ENCODE measurements around the gene KRTAP26-1. TPM values are rescaled to one million over a fixed set of nuclear protein-coding genes. Genes with fewer than 3 reads are reported as not detected.

Gene KRTAP26-1, protein sequence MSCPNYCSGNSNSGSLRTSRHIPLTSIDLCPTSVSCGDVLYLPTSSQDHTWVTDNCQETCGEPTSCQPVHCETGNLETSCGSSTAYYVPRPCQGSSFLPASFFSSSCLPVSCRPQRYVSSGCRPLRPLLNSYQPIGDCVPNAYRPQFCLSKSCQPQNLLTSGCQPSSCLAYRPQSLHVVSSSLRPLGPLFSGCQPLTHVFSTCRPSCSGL
- not detected for total RNA-seq

DNA sequence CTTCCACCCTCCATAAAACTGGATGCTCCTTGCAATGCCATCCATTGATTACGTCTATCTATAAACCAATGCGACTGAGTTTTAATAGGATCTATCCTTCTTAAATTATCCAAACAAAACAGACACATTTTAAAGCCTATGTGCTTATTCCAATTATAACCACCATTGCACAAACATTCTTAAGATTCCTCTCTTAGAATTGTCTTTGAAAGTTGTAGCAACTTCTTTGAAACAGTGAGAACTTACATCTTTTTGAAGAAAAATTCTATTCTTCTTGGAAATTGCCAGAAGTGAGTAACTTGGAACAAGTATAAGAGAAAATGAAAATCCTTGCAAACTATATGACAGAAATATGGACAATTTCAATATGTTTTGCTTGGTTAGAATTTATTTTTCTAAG, at the start of gene KRTAP26-1:
KRTAP26-1 (minus strand) TSS at position 101 of the 400 bp plus-strand sequence. CDS start 280 bp downstream, outside the sequence.

DNA sequence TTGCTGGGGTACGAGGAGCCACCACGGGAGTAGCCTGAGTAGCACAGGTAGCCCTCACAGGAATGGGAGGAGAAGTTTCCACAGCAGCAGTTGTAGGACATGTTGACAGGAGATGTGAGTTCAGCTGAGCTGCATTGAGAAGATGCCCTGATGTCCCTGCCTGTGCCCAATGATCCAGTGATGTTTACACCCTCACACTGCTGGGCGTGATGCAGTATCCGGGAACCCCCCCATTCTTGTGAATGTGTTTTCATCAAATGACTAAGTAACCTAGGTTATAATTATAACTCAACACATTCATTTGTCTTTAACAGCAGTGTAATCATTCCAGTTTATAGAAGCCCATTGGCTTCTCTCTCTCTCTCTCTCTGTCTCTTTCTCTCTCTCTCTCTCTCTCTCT, 28.4 kb upstream of the KRTAP26-1 start, which contains the start of gene KRTAP23-1:
KRTAP23-1 (minus strand) TSS at position 101 of the 400 bp plus-strand sequence; CDS start at position 101, 0 bp downstream.

DNA sequence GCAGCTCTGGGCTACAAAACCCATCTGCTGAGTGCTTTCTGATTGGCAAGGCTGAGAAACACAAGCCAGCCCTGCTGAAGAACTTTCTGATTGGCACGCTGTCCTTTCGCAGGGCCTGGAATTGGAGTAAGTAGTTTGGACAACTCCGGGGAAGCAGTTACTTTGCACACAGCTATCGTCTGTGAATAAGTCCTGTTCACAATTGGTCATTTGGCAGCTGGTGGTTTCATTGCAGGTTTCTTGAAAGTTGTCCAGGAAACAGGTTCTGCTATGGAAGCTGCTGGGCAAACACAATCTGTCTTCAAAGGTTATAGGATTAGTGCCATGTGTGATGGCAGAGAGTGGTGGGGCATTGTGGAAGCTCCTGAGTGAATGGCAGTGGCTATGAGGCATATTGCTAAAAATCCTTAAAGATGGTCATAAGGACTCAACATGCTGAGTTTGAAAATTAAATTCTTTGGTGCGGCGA, 17.2 kb upstream of the KRTAP26-1 start, which contains the start of gene KRTAP27-1:
KRTAP27-1 (minus strand) TSS at position 419 of the 469 bp plus-strand sequence; CDS start at position 393, 26 bp downstream.

DNA sequence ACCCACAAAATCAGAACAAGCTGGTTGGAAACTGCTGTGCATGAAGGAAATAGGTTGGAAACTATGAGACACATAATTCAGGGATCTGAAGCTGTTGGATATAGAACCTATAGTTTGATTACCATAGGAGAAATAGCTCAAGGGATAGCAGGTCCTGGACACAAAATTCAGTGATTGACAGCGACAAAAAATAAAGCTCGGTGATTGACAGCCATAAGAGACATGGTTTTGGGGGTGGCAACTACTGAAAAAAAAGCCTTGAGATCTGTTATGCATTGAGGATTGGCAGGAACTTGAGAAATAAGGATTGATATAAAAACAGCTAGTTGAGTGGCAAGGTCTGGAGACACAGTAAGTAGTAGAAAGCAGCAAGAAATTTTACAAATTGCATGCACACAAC, 30.9 kb downstream of the KRTAP26-1 start, which contains the start of gene KRTAP25-1:
KRTAP25-1 (minus strand) TSS at position 300 of the 400 bp plus-strand sequence; CDS start at position 276, 24 bp downstream.

DNA sequence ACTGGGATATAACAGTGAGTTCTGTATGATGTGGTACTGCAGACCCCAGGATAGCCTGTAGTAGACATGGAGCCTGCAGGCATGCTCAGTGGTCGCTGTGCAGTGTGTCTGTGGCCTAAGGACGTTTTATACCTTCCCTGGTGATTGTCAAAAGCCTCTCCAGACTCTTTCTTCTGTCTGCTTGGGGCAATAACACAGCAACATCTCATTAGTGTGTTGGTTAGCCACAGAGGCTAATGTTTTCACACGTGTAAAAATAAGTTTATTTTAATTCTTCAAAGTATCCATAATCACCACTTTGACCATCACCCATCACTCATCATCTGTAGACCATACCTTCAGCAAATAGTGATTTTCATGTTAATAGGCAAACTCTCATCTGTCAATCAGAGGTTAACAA, 37.3 kb downstream of the KRTAP26-1 start, which contains the start of gene KRTAP24-1:
KRTAP24-1 (minus strand) TSS at position 101 of the 400 bp plus-strand sequence; CDS start at position 83, 18 bp downstream.

Small RNA genes lying within 50 kb of the gene (small RNA-seq; reads per million reads assigned to genes)
- 0 reads per million in 2 donors for gene KRTAP23-1

Other genes starting within 250 kb of the KRTAP26-1 start
- gene CLDN17, start 153.5 kb downstream of the KRTAP26-1 start, total RNA-seq: not detected
- gene CLDN8, start 104.2 kb downstream of the KRTAP26-1 start, total RNA-seq: not detected
- gene KRTAP24-1, start 37.4 kb downstream of the KRTAP26-1 start, total RNA-seq: not detected
- not detected for gene KRTAP25-1, start 30.8 kb downstream of the KRTAP26-1 start, total RNA-seq
- gene KRTAP27-1, start 17.4 kb upstream of the KRTAP26-1 start, total RNA-seq: not detected
- not detected for gene KRTAP23-1, start 28.3 kb upstream of the KRTAP26-1 start, total RNA-seq
- gene KRTAP13-2, start 52.0 kb upstream of the KRTAP26-1 start, total RNA-seq: not detected
- not detected for gene KRTAP13-1, start 75.7 kb upstream of the KRTAP26-1 start, total RNA-seq
- not detected for gene KRTAP13-3, start 105.6 kb upstream of the KRTAP26-1 start, total RNA-seq
- not detected for gene KRTAP13-4, start 109.9 kb upstream of the KRTAP26-1 start, total RNA-seq
- not detected for gene KRTAP15-1, start 120.0 kb upstream of the KRTAP26-1 start, total RNA-seq
- gene KRTAP19-1, start 160.1 kb upstream of the KRTAP26-1 start, total RNA-seq: 1 to 10 TPM in 1 of 2 donors, not detected in 1; 3.7 TPM
- gene KRTAP19-2, start 167.1 kb upstream of the KRTAP26-1 start, total RNA-seq: not detected
- not detected for gene KRTAP19-3, start 171.7 kb upstream of the KRTAP26-1 start, total RNA-seq
- gene KRTAP19-4, start 176.8 kb upstream of the KRTAP26-1 start, total RNA-seq: not detected
- gene KRTAP19-5, start 181.8 kb upstream of the KRTAP26-1 start, total RNA-seq: not detected
- gene KRTAP19-6, start 221.5 kb upstream of the KRTAP26-1 start, total RNA-seq: not detected
- not detected for gene KRTAP19-7, start 241.0 kb upstream of the KRTAP26-1 start, total RNA-seq

All from melanocyte of skin (primary cell).